Epidermal melanocyte (primary cell): ENCODE measurements around the gene CRYBB1.

Source experiments
- DNase-seq: peaks from one replicate; pipeline ENCODE4 v3.0.0; 2011; ENCODE audit warnings: low spot score; ENCODE audit not compliant: insufficient read length

Gene CRYBB1

GRCh38 chr22:26554956-26555355 lies 62.9 kb downstream of the CRYBB1 start:
- no peak for DNase-seq

DNA sequence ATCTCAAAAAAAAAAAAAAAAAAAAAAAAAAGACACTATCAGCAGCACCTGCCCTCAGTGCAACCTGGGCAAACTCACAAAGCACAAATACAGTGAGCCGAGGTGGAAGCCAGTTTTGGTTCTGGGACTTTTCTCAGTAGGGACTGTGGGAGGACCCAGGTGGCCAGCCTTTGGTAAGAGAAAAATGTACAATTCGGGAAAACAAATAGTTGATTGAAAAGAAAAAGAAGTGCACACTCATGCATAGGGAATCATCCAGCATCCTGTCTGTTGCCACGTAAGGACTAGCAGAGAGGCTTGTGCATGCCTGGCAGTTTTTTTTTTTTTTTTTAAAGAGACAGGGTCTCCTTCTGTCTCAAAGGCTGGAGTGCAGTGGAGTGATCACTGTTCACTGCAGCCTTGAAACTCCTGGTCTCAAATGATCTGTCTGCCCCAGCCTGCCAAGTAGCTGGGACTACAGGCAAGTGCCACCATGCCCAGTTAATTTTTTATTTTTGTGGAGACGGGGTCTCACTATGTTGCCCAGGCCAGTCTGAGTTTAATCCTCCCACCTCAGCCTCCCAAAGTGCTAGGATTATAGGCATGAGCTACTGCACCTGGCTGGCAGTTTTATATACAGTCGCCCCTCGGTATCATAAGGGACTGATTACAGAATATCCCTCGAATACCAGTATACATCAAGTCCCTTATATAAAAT lies 64.6 kb downstream of the CRYBB1 start:
- peak; percentile 70 for DNase-seq

GRCh38 chr22:26552466-26552865 lies 65.4 kb downstream of the CRYBB1 start:
- DNase-seq: no peak

DNA sequence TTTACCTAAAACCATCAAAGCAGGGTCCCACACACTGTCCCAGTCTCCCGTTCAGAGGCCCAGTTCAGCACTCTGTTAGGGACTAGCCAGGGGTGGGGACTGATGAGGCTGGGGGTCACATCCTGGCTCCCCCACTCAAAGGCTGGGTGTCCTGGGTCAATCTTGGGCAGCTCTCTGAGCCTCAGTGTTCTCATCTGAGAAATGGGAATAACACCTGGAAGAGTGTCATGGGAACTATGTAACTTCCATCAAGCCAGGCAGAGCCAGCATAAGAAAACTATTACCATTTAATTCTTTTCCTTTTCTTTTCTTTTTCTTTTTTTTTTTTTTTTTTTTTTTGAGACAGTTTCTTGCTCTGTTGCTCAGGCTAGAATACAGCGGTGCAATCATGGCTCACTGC lies 66.3 kb downstream of the CRYBB1 start:
- no peak for DNase-seq

DNA sequence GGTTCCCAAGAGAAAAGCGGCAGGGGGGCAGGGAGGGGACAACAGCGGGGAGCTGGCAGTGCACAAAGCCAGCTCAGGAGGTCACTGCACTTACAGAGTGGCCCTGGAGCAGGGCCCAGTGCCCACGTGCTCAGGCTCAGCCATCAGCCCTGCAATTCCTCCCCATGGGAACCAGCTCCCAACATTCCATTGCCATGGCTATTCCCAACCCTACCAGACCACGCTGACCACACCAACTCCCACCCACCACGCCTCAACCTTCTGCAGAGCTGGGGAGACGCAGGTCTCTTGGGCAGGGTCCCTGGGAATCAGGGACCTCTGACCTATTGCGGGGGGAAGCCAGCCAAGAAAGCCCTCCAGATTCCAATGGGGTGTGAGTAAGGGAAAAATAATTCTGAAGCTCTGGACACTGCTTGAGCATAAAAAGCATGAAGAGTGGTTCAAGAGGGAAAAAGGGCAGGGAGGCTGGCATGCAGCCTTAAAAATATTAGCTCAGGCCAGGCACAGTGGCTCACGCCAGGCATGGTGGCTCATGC lies 67.3 kb downstream of the CRYBB1 start:
- DNase-seq: peak; percentile 61

DNA sequence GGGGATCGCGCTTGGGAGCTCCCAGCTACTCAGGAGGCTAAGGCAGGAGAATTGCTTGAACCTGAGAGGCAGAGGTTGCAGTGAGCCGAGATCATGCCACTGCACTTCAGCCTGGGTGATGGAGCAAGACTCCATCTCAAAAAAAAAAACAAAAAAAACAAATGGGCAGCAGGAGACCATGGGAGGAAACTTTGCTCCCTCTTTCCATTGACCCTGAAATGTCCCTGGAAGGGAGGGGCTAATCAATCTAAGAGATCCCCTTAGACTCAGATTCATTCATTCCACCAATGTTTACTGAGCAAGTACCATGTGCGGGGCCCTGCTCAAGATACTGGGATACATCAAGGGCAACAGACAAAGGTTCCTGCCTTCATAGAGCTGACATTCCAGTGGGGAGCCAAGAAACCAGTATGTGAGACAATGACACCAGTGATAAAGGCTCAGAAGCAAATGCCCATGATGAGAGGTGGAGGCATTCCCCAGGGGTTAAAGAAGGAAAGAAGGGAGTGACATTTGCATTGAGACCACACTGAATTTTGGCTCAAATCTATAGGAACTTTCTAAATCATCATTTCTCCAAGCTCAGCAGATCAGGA lies 67.8 kb downstream of the CRYBB1 start:
- no peak for DNase-seq
